ENCODE measurements around the gene XPO1. TPM values are rescaled to one million over a fixed set of nuclear protein-coding genes. Genes with fewer than 3 reads are reported as not detected.

The XPO1 gene
- total and polyA plus RNA-seq, 2 of the 4 experiments (the other 2 are of a cell fraction) = 78.5 to 104 TPM

DNA sequence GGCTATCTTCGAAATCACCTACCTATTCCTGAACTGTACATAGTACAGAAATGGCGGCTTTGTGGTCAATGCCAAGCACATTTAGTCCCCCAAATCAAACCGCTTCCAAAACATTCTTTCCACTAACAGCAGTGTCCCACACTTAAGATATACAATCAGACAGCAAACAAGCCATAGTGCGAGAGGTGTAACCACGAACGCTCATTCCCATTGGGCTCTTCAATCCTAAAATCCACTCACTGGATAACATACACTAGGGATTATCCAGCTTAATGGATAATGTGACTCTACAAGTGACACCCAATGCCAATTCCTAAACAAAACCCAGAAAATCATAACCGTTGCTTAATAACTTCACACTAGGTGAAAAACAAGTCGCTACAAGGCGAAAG is 2.0 kb downstream of the XPO1 start:
- Histone ChIP-seq H3K14ac (replicated peaks; ENCODE audit: low read depth, low read length) (peak overlapping the region; percentile 45), H4K20me1 (ENCODE audit: insufficient read depth, low read length) (peaks cover 52% of the 10 kb centered on the region), H3K27ac (ENCODE audit: insufficient read depth, low read length) (peak overlapping the region; percentile 60), H2BK5ac (ENCODE audit: low read depth, low read length, poor library complexity, severe bottlenecking) (peak overlapping the region; percentile 70), H3K4me1 (ENCODE audit: control insufficient read depth, insufficient read depth, low read length) (peaks cover 4% of the 10 kb centered on the region), H3K56ac (ENCODE audit: extremely low read depth, insufficient read depth, low read length) (peak overlapping the region; percentile 64), H3K4me2 (ENCODE audit: low read depth, low read length) (peak overlapping the region; percentile 58), H4K91ac (ENCODE audit: insufficient read depth, low read depth, low read length) (peak overlapping the region; percentile 14; the same call in 1 of the 2 replicates), H3K4me3 (ENCODE audit: insufficient read depth, low read depth, low read length) (peak overlapping the region; percentile 83), H3K18ac (ENCODE audit: low read depth, low read length) (peak overlapping the region; percentile 38; the same call in 1 of the 2 replicates), H2BK20ac (ENCODE audit: low read depth, low read length) (no peak overlapping the region), H2AK9ac (replicated peaks; ENCODE audit: low read depth, low read length, poor library complexity) (peak overlapping the region; percentile 56), H2BK120ac (ENCODE audit: low read depth, low read length) (no peak overlapping the region), H3K9me1 (ENCODE audit: insufficient read depth, low read length) (no peaks in the 10 kb centered on the region), H2AFZ (replicated peaks; ENCODE audit: low read length, poor library complexity) (peak overlapping the region; percentile 75), H4K5ac (ENCODE audit: low read depth, low read length) (no peak overlapping the region; the same call in 1 of the 2 replicates), H3K27me3 (ENCODE audit: control insufficient read depth, insufficient read depth, low read length) (no peaks in the 10 kb centered on the region), H2AK5ac (ENCODE audit: low read depth, low read length) (peak overlapping the region; percentile 74), H3K4ac (ENCODE audit: low read depth, low read length) (peak overlapping the region; percentile 81), H3K9ac (ENCODE audit: low read depth, low read length) (peak overlapping the region; percentile 98), H3K36me3 (ENCODE audit: control insufficient read depth, insufficient read depth, low read length) (peaks cover 3% of the 10 kb centered on the region; the same call in 1 of the 2 replicates), H4K8ac (ENCODE audit: low read depth in 2 of 2, low read length in 2 of 2) (peak overlapping the region in 1 of 2 experiments; percentile 17; a peak in 1 of 4 replicates), H3K23ac (ENCODE audit: low read depth, low read length) (peak overlapping the region; percentile 99), H3K79me1 (ENCODE audit: low read depth in 1 of 2, low read length in 2 of 2) (peaks cover 3 to 10% of the 10 kb centered on the region in 2 experiments; a peak in 2 of 4 replicates), H3K9me3 (ENCODE audit: control insufficient read depth, insufficient read depth, low read length) (no peaks in the 10 kb centered on the region), H2BK15ac (ENCODE audit: low read depth, low read length) (no peak overlapping the region)
- TF ChIP-seq MAZ (IDR thresholded peaks at IDR 0.05; ENCODE audit: borderline replicate concordance, low read depth, low read length) (no peak), CHD1 (IDR thresholded peaks at IDR 0.05; ENCODE audit: low read depth, low read length) (no peak), MAFK (IDR thresholded peaks at IDR 0.05; ENCODE audit: low read depth, low read length) (no peak), BHLHE40 (IDR thresholded peaks at IDR 0.05; ENCODE audit: low read depth, low read length) (no peak), SMC3 (IDR thresholded peaks at IDR 0.05; ENCODE audit: low read depth, low read length) (no peak), RFX5 (IDR thresholded peaks at IDR 0.05; ENCODE audit: low read depth, low read length) (no peak), NFE2L2 (IDR thresholded peaks at IDR 0.05; ENCODE audit: low read depth, low read length) (no peak), CEBPB (IDR thresholded peaks at IDR 0.05; ENCODE audit: low read depth, low read length) (no peak), RAD21 (IDR thresholded peaks at IDR 0.05; ENCODE audit: low read length) (no peak), RCOR1 (IDR thresholded peaks at IDR 0.05; ENCODE audit: insufficient replicate concordance, low read length) (no peak), MXI1 (IDR thresholded peaks at IDR 0.05; ENCODE audit: borderline replicate concordance, low read depth, low read length) (no peak), POLR2A (IDR thresholded peaks at IDR 0.05; ENCODE audit: low read depth, low read length) (no peak), FOS (IDR thresholded peaks at IDR 0.05; ENCODE audit: low read depth, low read length) (no peak)
- TF ChIP-seq, protein P1, sequence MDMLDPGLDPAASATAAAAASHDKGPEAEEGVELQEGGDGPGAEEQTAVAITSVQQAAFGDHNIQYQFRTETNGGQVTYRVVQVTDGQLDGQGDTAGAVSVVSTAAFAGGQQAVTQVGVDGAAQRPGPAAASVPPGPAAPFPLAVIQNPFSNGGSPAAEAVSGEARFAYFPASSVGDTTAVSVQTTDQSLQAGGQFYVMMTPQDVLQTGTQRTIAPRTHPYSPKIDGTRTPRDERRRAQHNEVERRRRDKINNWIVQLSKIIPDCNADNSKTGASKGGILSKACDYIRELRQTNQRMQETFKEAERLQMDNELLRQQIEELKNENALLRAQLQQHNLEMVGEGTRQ (IDR thresholded peaks at IDR 0.05; ENCODE audit: low read depth, low read length) = no peak
- TF ChIP-seq, protein P2, sequence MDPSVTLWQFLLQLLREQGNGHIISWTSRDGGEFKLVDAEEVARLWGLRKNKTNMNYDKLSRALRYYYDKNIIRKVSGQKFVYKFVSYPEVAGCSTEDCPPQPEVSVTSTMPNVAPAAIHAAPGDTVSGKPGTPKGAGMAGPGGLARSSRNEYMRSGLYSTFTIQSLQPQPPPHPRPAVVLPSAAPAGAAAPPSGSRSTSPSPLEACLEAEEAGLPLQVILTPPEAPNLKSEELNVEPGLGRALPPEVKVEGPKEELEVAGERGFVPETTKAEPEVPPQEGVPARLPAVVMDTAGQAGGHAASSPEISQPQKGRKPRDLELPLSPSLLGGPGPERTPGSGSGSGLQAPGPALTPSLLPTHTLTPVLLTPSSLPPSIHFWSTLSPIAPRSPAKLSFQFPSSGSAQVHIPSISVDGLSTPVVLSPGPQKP (IDR thresholded peaks at IDR 0.05; ENCODE audit: borderline replicate concordance, low read depth, low read length) = no peak
- TF ChIP-seq, protein P3, sequence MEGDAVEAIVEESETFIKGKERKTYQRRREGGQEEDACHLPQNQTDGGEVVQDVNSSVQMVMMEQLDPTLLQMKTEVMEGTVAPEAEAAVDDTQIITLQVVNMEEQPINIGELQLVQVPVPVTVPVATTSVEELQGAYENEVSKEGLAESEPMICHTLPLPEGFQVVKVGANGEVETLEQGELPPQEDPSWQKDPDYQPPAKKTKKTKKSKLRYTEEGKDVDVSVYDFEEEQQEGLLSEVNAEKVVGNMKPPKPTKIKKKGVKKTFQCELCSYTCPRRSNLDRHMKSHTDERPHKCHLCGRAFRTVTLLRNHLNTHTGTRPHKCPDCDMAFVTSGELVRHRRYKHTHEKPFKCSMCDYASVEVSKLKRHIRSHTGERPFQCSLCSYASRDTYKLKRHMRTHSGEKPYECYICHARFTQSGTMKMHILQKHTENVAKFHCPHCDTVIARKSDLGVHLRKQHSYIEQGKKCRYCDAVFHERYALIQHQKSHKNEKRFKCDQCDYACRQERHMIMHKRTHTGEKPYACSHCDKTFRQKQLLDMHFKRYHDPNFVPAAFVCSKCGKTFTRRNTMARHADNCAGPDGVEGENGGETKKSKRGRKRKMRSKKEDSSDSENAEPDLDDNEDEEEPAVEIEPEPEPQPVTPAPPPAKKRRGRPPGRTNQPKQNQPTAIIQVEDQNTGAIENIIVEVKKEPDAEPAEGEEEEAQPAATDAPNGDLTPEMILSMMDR (conservative IDR thresholded peaks at IDR 0.05; ENCODE audit: low read depth, low read length) = no peak
- intact Hi-C loops (cut with micrococcal nuclease) = loop anchor here (1.0 to 10.0 kb wide), 6 partner anchors 47 to 349 kb away; partner anchors contain the start of genes CCT4, FAM161A and USP34
- dilution Hi-C loops (cut with HindIII; ENCODE audit: low sequenced_read_pairs, unreplicated experiment) = no loop called here
- no TSS peak for BruUV-seq (replicated peaks)
- POLR2A ChIA-PET (ENCODE audit: unreplicated experiment) = no interaction called here
- CTCF ChIA-PET = no interaction called here
- ATAC-seq (ENCODE audit: low read depth) = no peak
- in situ Hi-C loops (cut with MboI; ENCODE audit: low sequenced_read_pairs) = no loop called here
- DNase-seq = peak; percentile 16
- 0% methylated on average over 3 of the region's 9 CpGs; no CpG with 5 or more reads in 1 of the 2 experiments for WGBS, 2 experiments (ENCODE audit: extremely low coverage in 2 of 2, insufficient read length in 1 of 2)
